Measurements from ENCODE around the gene CMSS1.

CMSS1 gene

GRCh38 chr3:99945328-99945995 is 127.8 kb downstream of the CMSS1 start:
- DNase-seq, result no peak
- intact Hi-C loops (cut with DNase I), result no loop called here

GRCh38 chr3:99947356-99947755 is 129.7 kb downstream of the CMSS1 start:
- intact Hi-C loops (cut with DNase I), result no loop called here
- DNase-seq, result no peak

GRCh38 chr3:99948467-99949089 is 130.9 kb downstream of the CMSS1 start:
- intact Hi-C loops (cut with DNase I), result no loop called here
- no peak for DNase-seq

GRCh38 chr3:99949956-99950670 is 132.5 kb downstream of the CMSS1 start:
- intact Hi-C loops (cut with DNase I), result no loop called here
- no peak for DNase-seq

GRCh38 chr3:99950921-99951320 is 133.3 kb downstream of the CMSS1 start:
- intact Hi-C loops (cut with DNase I), result no loop called here
- no peak for DNase-seq

GRCh38 chr3:99951701-99952100 is 134.0 kb downstream of the CMSS1 start:
- intact Hi-C loops (cut with DNase I), result no loop called here
- DNase-seq, result no peak

- intact Hi-C loops (cut with DNase I), result no loop called here
- no peak for DNase-seq
Observed at GRCh38 chr3:99952306-99952705, 134.6 kb downstream of the CMSS1 start.

- no peak for DNase-seq
- intact Hi-C loops (cut with DNase I), result no loop called here
Observed at GRCh38 chr3:99953596-99953995, 135.9 kb downstream of the CMSS1 start.

- DNase-seq, result no peak
- intact Hi-C loops (cut with DNase I), result no loop called here
Observed at GRCh38 chr3:99954914-99955644, 137.4 kb downstream of the CMSS1 start.

- intact Hi-C loops (cut with DNase I), result no loop called here
- DNase-seq, result no peak
Observed at GRCh38 chr3:99955773-99956562, 138.3 kb downstream of the CMSS1 start.

- DNase-seq, result no peak
- intact Hi-C loops (cut with DNase I), result no loop called here
Observed at GRCh38 chr3:99957151-99957796, 139.6 kb downstream of the CMSS1 start.

- no peak for DNase-seq
- intact Hi-C loops (cut with DNase I), result no loop called here
Observed at GRCh38 chr3:99958222-99958912, 140.7 kb downstream of the CMSS1 start.

GRCh38 chr3:99960123-99960878 is 142.6 kb downstream of the CMSS1 start:
- intact Hi-C loops (cut with DNase I), result no loop called here
- DNase-seq, result no peak

- no peak for DNase-seq
- intact Hi-C loops (cut with DNase I), result no loop called here
Observed at GRCh38 chr3:99960941-99961340, 143.3 kb downstream of the CMSS1 start.

GRCh38 chr3:99961756-99962515 is 144.3 kb downstream of the CMSS1 start:
- DNase-seq, result no peak
- intact Hi-C loops (cut with DNase I), result no loop called here

- intact Hi-C loops (cut with DNase I), result no loop called here
- DNase-seq, result no peak
Observed at GRCh38 chr3:99962703-99963102, 145.0 kb downstream of the CMSS1 start.

- DNase-seq, result no peak
- intact Hi-C loops (cut with DNase I), result no loop called here
Observed at GRCh38 chr3:99965077-99965476, 147.4 kb downstream of the CMSS1 start.

Measured in head of caudate nucleus (tissue), 42 donors.